Measurements from ENCODE around the gene EME2.

EME2 gene

DNA sequence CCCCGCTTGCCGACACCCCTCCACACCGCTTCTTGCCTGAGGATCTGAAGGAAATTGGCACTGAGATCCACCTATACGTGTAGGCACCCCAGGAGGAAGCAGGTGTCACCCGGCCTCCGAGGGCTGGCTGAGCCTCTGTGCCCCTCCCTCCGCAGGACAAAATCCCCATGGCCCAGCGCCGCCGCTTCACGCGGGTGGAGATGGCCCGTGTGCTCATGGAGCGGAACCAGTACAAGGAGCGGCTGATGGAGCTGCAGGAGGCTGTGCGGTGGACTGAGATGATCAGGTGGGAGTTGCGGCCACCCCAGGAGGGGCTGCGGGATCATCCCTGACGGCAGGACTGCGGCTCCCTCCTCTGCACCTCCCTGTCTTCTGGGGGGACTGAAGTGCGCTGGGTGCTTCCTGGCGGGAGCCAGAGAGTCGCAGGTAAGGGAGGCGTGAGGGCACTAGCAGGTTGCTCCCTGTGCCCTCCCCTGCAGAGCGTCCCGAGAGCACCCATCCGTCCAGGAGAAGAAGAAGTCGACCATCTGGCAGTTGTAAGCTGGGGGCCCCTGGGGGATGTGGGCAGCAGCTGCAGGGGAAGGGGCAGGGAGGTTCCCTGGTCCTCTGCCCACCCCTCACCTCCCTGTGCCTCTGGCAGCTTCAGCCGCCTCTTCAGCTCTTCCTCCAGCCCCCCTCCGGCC lies 10.3 kb upstream of the EME2 start:
- DNase-seq (ENCODE audit: low read depth): no peak
- no peak overlapping the region for H3K4me3 ChIP-seq (replicated peaks; ENCODE audit: low read depth, low read length)
- TF ChIP-seq, protein P1, sequence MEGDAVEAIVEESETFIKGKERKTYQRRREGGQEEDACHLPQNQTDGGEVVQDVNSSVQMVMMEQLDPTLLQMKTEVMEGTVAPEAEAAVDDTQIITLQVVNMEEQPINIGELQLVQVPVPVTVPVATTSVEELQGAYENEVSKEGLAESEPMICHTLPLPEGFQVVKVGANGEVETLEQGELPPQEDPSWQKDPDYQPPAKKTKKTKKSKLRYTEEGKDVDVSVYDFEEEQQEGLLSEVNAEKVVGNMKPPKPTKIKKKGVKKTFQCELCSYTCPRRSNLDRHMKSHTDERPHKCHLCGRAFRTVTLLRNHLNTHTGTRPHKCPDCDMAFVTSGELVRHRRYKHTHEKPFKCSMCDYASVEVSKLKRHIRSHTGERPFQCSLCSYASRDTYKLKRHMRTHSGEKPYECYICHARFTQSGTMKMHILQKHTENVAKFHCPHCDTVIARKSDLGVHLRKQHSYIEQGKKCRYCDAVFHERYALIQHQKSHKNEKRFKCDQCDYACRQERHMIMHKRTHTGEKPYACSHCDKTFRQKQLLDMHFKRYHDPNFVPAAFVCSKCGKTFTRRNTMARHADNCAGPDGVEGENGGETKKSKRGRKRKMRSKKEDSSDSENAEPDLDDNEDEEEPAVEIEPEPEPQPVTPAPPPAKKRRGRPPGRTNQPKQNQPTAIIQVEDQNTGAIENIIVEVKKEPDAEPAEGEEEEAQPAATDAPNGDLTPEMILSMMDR (IDR thresholded peaks at IDR 0.05; ENCODE audit: low read length, missing control alignments): no peak

DNA sequence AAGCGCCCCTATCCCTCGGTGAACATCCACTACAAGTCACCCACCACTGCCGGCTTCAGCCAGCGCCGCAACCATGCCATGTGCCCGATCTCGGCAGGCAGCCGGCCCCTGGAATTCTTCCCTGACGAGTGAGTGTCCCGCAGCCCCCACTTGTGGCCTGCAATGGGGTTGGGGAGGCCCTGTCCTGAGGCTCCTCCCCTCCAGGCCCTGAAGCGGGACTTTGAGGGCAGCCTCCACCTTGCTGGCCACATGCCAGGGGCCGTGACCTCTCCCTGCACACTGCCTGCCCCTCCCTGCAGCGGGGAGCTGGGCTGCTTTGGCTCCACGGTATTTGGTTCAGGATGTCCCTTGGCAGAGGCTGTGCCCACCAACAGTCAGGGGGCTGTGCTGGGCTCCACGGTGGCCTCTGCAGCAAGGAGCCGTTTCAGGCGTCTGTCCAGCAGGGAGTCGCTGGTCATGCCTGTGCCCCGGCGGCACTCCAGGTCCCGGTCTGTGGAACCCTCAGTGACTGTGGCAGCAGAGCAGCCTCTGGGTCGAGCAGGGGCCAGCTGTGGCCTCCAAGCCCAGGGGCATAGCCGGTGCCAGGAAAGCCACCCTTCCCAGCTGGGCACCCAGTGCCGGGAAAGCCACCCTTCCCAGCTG lies 9.6 kb upstream of the EME2 start:
- H3K4me3 ChIP-seq (replicated peaks; ENCODE audit: low read depth, low read length): no peak overlapping the region
- TF ChIP-seq, protein P1 (IDR thresholded peaks at IDR 0.05; ENCODE audit: low read length, missing control alignments): no peak
- DNase-seq (ENCODE audit: low read depth): no peak

DNA sequence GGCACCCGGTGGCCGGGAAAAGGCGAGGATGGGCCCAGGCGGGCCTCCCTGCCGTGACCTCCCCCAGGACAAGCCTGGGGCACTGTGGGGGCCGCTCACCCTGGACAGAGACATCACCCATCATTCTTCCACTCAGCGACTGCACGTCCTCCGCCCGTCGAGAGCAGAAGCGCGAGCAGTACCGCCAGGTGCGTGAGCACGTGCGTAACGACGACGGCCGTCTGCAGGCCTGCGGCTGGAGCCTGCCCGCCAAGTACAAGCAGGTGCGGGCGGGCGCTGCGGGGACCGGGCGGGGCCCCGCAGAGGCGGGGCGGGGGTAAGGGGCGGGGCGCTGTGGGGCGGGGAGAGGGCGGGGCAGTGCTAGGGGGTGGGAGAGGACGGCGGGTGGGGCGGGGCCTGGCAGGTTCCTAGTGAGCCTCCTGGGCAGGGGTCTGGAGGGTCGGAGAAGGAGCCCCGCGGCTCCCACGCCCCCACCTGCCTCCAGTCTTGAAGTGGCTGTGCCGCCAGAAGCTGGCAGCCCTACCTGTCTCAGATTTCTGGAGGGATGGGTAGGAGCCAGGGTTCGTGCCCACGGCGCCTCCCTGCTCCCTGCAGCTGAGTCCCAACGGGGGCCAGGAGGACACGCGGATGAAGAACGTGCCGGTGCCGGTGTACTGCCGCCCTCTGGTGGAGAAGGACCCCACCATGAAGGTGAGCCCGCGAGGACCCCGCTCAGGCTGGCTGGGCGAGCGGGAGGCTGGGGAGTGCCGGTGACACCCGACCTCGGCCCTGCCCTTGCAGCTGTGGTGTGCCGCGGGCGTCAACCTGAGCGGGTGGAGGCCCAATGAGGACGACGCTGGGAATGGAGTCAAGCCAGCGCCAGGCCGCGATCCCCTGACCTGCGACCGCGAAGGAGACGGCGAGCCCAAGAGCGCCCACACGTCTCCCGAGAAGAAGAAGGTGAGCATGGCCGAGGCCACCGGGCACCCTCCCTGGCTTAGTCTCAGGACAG lies 8.8 kb upstream of the EME2 start:
- TF ChIP-seq, protein P1 (IDR thresholded peaks at IDR 0.05; ENCODE audit: low read length, missing control alignments): peak; percentile 29
- no peak overlapping the region for H3K4me3 ChIP-seq (replicated peaks; ENCODE audit: low read depth, low read length)
- no peak for DNase-seq (ENCODE audit: low read depth)

DNA sequence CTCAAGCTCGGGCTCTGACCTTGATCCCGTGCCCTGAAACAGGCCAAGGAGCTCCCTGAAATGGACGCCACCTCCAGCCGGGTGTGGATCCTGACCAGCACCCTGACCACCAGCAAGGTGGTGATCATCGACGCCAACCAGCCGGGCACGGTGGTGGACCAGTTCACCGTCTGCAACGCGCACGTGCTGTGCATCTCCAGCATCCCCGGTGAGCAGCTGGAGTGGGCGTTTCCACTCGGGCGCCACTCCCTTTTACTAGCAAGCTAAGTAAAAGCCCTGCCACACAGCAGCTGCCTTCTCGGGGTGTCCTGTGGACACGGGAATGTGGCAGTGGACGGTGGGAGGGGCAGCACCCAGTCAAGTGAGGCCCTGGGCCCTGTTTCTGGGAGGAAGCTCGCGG lies 7.6 kb upstream of the EME2 start:
- TF ChIP-seq, protein P1 (IDR thresholded peaks at IDR 0.05; ENCODE audit: low read length, missing control alignments): no peak
- no peak overlapping the region for H3K4me3 ChIP-seq (replicated peaks; ENCODE audit: low read depth, low read length)
- no peak for DNase-seq (ENCODE audit: low read depth)

DNA sequence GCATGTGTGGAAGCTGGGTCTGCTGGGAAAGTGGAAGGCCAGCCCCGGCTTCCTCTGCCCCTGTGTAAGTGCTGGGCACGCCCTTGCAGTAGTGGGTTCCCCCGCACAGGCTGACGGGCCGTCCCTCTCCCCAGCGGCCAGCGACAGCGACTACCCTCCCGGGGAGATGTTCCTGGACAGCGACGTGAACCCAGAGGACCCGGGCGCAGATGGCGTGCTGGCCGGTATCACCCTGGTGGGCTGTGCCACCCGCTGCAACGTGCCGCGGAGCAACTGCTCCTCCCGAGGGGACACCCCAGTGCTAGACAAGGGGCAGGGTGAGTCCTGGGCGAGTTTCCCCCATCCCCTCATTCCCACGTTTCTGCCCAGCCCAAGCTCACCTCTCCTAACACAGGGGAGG lies 6.8 kb upstream of the EME2 start:
- TF ChIP-seq, protein P1 (IDR thresholded peaks at IDR 0.05; ENCODE audit: low read length, missing control alignments): no peak
- no peak overlapping the region for H3K4me3 ChIP-seq (replicated peaks; ENCODE audit: low read depth, low read length)
- no peak for DNase-seq (ENCODE audit: low read depth)

DNA sequence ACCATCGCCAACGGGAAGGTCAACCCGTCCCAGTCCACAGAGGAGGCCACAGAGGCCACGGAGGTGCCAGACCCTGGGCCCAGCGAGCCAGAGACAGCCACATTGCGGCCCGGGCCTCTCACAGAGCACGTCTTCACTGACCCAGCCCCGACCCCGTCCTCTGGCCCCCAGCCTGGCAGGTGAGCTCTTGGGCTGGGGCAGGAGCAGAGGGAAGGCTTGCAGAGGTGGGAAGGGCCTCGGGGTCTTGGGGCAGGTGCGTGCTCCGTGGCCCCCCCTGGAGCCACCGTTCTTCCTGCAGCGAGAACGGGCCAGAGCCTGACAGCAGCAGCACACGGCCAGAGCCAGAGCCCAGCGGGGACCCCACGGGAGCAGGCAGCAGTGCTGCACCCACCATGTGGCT lies 6.4 kb upstream of the EME2 start:
- TF ChIP-seq, protein P1 (IDR thresholded peaks at IDR 0.05; ENCODE audit: low read length, missing control alignments): no peak
- DNase-seq (ENCODE audit: low read depth): no peak
- no peak overlapping the region for H3K4me3 ChIP-seq (replicated peaks; ENCODE audit: low read depth, low read length)

Measured in fibroblast of pulmonary artery (primary cell).